HG03097 (cell line): ENCODE data around the gene SUGT1.

Source experiments
- ATAC-seq: cut with Tn5 transposase; IDR thresholded peaks from one replicate; pipeline ENCODE4 v1.9.1; 2021; ENCODE audit not compliant: unreplicated experiment, low FRiP score

The SUGT1 gene

DNA sequence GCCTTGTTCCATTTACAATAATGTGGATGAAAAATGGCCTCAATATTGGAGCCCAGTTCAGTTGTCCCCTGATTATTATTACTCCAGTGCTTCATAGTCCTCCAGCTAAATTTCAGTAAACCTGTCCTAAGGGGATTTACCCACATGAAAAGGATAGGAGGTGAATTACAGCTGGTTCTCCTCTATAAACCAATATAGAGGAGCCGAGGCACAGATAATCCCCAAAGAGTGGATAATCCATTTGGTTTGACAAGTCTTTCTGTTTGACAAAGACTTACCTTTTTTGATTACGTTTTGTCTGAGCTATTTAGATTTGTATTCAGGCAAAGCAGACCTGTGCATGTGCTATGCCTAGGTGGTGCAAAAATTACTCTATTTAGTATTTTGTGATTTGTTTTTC is 84.3 kb downstream of the SUGT1 start:
- ATAC-seq, result no peak

DNA sequence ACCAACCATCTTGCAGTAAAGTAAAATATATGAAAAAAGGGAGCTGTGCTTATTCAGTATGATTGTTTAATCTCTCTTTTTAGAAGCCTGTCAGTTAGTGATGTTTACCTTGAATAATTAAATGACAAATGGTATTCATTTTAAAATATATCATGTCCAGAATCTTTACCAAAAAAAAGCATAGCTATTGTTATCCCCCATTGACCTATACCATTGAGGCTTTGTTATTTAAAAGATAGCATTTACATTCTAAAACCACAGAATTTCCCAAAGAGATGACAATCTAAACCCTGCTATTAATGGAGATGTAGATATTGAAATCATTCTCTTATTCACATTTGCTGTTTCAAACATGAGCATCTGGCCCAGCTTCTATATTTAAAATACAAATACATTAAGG is 84.8 kb downstream of the SUGT1 start:
- no peak for ATAC-seq

DNA sequence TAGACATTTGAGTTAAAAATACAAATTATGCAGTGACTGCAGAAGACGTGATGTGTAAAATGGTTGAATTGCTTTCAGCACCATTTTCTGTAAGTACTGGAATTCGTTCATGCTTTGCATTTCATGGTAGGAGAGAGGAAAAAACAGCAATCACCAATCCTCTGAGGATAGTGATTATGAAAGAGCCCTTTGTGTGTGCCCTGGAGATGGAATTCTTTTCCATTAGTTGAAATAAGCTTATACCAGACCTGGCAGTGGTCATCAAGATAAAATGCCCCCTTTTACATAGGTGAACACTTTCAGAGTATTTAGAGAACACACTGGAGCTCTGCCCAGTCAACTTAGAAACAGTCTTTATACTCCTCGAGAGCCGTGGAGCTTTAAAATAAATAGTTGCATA is 85.3 kb downstream of the SUGT1 start:
- no peak for ATAC-seq

DNA sequence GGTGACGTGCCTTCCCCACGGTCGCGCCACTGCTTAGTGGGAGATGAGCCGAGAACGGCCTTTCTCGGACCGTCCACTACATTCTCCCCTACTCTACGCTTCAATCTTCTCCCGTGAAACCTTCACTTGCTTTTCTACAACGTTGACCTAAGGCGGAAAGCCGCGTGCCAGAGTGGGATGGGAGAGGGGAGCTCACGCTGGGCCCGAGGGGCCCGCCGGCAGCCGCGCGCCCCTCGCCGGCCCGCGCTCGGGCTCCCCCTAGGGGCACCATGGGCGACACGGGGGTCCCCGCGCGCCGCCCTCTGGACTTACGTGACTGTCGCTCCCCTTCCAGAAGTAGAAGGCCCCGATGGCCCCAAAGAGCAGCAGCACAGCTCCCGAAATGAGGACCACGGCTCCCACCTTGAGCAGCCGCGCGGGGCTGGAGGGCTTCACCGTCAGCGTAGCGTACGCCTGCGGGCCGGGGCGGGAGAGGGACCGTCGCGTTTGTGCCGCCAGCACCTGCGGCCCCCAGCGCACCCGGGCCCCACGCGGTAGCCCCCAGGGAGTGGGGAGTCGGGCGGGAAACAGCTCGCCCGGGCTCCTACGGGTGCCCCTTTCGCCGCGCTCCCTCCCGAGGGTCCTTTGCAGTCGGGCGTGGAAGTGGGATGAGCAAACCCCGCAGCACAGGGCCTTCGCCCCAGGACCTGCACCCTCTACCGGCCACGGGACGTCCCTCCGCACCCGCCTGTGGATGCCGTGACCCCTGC is 86.3 kb downstream of the SUGT1 start:
- ATAC-seq, result no peak

DNA sequence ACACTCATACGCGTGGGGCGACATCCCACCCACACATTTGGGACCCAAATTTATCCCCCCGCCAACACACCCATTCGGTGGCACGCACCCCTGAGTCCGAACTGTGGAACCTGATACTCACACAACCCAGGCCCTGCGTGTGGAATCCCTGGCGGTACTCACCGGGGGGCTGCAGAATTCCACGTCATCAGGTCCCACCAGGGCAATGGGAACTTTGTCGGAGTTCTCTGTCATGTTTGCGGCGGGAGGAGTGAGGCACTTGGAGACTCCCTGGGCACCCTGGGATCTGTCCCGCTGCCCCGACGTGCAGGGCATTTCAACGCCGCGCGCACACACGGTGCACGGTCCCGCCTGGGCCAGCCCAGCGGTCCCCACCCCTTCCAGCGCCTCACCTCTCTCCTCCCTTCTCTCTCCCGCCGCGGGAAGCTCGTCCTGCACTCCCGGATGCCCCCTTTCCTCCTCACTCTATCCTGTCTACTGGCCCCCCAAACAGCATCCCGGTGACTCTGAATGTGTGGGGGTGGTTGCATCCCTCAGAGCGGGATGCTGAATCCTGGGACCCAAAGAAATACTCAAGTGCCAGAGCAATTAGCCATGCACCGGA is 86.9 kb downstream of the SUGT1 start, which contains the start of gene CNMD:
Gene CNMD (minus strand): TSS at position 353 of the 604 bp plus-strand sequence. CDS start 119 bp downstream, at position 234.
- ATAC-seq, result no peak

DNA sequence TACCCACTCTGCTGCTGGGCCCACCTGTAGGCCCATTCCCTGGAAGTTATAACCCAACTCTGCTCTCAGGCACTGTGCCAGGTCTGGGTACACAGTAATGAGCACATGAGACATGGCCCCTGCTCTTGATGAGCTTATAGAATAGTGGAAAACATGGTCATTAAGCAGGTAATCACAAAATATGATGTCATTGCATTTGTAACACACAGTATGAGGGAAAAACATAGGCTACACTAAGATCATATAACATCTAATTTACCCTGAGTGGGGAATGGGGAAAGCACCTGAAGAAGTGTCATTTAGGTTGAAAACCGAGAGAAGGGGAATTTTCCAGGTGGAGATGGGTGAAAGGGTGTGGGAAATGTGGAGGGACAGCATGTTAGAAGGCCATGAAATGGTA is 90.9 kb downstream of the SUGT1 start:
- no peak for ATAC-seq

DNA sequence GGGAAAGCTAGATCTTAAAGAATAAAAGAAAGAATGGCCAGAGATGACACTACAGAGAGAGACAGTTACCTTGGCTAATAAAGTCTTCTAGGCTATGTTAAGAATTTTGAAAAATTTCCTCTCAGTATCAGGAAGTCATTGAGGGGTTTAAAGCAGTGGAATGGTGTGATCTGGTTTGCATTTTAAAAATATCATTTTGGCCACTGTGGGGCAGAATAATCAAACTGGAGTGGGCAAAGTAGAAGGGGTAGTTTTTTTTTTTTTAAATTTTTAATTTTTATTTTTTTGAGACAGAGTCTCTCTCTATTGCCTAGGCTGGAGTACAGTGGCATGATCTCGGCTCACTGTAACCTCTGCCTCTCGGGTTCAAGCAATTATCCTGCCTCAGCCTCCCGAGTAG is 91.4 kb downstream of the SUGT1 start:
- no peak for ATAC-seq

DNA sequence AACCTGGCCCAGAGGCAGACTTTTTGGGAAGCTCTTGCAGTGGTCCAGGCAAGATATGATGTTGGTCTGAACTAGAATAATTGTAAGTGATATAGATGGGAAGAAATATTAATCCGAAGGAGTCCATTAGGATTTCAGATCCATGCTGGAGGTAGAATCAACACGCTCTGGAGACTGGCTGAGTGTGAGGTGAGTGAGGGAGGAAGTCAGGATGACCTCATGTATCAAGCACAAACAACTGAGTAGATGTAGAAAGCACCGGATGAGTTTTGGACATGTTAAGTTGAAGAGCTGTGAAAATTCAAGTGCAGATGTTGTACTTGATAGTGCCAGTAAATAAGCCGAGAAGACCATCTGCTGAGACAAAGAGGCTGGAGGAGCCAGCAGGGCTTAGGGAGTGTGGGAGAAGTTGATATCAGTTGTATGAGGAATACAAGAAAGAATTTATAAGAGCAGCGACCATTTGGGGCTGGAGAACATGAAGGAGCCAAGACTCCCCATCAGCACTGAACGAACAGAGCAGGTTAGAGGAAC is 92.3 kb downstream of the SUGT1 start:
- ATAC-seq, result no peak

DNA sequence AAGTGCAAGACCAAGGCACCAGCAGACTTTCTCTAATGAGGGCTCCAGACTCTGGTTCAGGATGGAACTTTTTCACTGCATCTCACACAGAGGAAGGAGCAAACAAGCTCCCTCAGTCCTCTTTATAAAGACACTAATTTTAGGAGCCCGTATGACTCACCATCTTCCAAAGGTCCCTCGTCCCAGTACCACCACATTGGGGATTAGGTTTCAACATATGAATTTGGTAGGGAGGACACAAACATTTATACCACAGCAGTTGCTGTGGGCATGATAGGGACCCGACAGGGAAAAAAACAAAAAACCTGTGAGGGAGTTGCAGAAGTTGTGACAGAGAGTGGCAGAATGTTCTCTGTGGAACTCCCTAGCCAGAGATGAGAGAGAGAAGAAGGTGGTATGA is 93.5 kb downstream of the SUGT1 start:
- ATAC-seq, result no peak

DNA sequence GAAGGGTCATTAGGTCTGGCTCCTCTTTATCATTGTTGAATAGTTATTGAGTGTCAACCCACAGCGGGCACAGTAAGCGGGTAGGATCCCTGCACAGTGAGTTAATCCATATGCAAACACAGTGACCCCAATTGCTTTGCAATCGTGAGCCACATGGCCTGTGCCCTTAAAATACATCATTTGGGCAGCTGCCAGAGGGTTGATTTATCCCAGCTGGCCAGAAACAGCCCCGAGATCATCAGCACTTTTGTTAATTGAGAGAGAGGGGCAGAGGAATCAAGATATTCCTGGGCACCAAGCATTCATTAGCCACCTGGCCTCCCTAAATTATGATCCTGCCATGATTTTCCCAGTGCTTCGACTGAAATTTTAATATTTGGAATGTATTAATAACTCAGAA is 96.8 kb downstream of the SUGT1 start:
- no peak for ATAC-seq
